MG63 (cell line): ENCODE data around the gene RFPL2. TPM values are rescaled to one million over a fixed set of nuclear protein-coding genes. Genes with fewer than 3 reads are reported as not detected.
"Not testable (repeated sequence)": the region's sequence is repeated elsewhere in the genome, so short reads cannot be mapped to it uniquely, and the experiment has no call there.

ENCODE experiments used
- DNase-seq: peaks from one replicate; pipeline ENCODE4 v3.0.0-alpha.2; 2020
- H3K27me3 ChIP-seq: fragments of 250-450 bp; sonication (Bioruptor Pico); 2 replicates; pipeline ENCODE4 v1.5.1; 2020; ENCODE audit warnings: mild to moderate bottlenecking, moderate library complexity
- H3K36me3 ChIP-seq: fragments of 250-450 bp; sonication (Bioruptor Pico); 2 replicates; pipeline ENCODE4 v1.5.1; 2020; ENCODE audit warnings: mild to moderate bottlenecking, moderate library complexity
- H3K4me3 ChIP-seq: fragments of 250-450 bp; sonication (Bioruptor Pico); 2 replicates; pipeline ENCODE4 v1.5.1; 2020; ENCODE audit warnings: mild to moderate bottlenecking, moderate library complexity
- H3K9me3 ChIP-seq: fragments of 250-450 bp; sonication (Bioruptor Pico); 2 replicates; pipeline ENCODE4 v1.5.1; 2020; ENCODE audit warnings: mild to moderate bottlenecking, moderate library complexity
- total RNA-seq: library from RNA; depleted of rRNA; stranded (reverse); fragments of >200 nt; shearing (Covaris generic); gene quantifications from 2 replicates; pipeline ENCODE4 v1.2.3, GENCODE V29; 2014; ENCODE audit warnings: low replicate concordance

Gene RFPL2
- total RNA-seq, 1 experiment from 2014 or later = not detected

DNA sequence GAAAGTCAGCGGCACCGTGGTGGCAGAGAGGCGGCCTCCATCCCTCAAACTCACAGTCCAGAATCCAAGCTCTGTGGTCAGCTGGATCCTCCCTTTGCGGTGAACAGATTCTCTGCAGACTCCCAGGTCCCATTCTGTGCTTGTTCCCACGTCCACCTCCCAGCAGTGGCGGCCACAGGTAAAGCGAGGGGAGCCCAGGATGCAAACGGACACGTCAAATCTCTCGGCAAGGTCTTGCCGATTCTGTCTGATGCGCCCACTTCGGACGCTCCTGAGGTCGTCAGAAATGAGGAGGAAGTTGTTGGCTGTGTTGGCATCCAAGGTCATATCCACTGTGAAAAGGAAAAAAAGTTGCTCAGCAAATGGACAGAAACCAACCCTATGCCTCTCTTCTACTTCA lies 13.9 kb downstream of the RFPL2 start:
- peaks cover 20% of the 10 kb centered on the region for H3K27me3 ChIP-seq
- H3K9me3 ChIP-seq, DNase-seq, H3K4me3 ChIP-seq, H3K36me3 ChIP-seq: not testable (repeated sequence)

DNA sequence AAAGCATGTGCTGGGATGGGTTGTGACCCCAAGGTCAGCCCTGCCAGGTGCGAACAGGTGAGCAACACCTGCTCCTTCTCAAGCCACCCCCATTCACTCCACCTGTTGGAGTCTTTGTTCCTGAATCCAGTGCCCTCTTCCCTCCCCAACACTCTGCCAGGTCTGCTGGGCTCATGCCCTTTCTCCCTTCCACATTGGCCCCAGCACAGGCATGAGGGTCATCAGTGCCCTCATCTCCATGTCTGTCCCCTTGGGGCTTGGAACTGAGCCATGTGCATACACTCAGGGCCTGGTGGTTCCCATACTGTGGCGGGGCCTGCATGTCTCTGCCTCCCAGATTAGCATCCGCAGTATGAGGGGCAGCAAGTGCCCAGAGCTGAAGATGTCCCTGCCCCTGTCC lies 19.1 kb downstream of the RFPL2 start:
- DNase-seq = no peak

DNA sequence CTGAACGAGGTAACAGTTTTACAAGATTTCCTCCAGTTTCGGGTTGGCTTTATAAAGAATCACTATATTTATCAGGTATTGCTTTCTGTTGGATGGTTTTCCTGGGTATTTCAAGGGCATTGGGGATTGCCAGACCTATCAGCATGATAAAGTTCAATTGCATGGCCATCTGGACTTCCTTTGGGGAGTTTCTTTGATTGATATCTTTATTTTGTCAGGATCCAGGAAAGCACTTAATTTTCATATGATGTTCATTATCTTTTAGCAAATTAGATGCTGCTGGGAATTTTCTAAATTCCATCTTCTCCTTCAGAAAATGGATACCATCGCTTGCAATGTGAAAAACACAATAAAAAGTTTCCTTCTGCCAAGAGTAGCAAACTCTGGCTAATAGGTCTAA lies 21.2 kb downstream of the RFPL2 start:
- H3K36me3 ChIP-seq = no peaks in the 10 kb centered on the region
- peaks cover 20% of the 10 kb centered on the region for H3K27me3 ChIP-seq
- no peaks in the 10 kb centered on the region for H3K9me3 ChIP-seq
- no peak overlapping the region for H3K4me3 ChIP-seq
- no peak for DNase-seq

More for the DNA sequence above, 19.1 kb downstream of the RFPL2 start:
- Histone ChIP-seq H3K4me3 (no peak overlapping the region), H3K36me3 (no peaks in the 10 kb centered on the region), H3K27me3 (peaks cover 20% of the 10 kb centered on the region), H3K9me3 (no peaks in the 10 kb centered on the region)

GRCh38 chr22:32181043-32181442 lies 23.8 kb downstream of the RFPL2 start:
- H3K9me3 ChIP-seq = no peaks in the 10 kb centered on the region
- H3K27me3 ChIP-seq = peaks cover 19% of the 10 kb centered on the region
- DNase-seq = no peak
- H3K4me3 ChIP-seq = no peak overlapping the region
- no peaks in the 10 kb centered on the region for H3K36me3 ChIP-seq

DNA sequence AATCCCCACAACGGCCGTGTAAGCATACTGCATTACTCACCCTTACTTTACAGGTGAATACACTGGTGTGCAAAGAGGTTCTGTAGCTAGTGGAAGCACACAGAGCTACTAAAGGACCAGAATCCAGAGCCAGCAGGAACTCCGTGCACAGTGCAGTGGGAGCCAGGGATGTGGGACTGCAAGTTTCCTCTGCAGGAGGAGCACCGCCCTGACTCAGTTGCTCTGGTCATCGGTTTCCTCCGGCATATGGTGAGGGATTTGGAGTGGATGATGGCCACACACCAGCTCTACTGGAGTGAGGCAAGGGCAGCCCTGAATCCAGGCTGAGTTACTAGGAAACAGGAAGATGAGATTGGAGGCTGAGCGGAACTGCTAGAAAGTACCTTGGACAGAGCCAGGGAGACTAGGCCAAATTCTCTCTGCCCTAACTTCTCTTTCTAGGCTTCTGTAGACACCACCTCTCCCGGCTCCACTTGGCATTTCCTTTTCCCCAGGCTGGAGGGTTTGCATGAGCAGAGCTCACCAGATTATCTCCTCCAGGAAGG lies 27.6 kb downstream of the RFPL2 start:
- Histone ChIP-seq H3K27me3 (peaks cover 19% of the 10 kb centered on the region), H3K9me3 (no peaks in the 10 kb centered on the region), H3K36me3 (no peaks in the 10 kb centered on the region), H3K4me3 (no peak overlapping the region)
- no peak for DNase-seq

DNA sequence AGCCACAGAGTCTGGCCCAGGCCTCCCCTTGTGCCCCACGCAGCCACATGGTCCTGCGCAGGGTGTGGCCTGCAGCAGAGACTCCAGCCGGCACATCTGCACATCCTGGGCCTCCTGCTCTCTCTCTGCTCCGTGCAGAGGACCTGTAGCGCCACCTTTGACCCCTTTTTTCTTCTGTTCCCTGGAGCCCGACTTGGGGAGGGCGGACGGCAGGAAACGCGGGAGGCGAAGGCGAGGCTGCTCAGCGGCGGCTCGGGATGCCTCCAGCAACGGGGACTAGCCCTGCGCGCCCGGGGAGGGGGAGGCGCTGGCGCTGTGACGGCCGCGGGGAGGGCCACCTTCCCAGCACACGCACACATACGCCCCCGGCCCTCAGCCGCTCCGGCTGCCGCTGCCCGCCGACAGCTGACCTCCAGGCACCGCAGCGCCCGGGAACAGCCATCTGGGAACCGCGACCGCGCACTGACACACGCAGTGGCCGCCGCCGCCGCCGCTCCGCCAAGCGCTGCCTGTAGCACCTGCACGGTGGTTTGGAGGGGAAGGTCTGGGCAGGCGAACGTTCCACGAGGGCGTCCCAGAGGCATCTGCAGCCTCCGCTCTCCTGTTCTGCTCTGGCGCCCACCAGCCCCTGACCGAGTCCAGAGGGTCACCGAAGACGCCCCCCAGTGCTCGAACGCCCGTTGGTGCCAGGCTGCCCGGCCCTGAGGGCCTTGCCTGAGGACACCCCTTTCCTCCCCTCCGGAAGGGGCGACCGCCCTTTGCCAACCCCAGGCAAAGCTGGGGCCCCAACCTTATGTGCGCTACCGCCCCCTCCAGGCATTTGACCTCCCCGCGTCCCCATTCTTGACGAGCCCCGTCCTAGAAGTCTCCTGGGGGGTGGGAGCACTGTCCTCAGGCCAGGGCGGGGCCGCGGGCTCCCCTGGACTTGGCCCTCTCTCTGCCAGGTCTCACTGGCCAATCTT lies 28.9 kb downstream of the RFPL2 start:
- H3K36me3 ChIP-seq = no peaks in the 10 kb centered on the region
- H3K27me3 ChIP-seq = peaks cover 19% of the 10 kb centered on the region
- no peak for DNase-seq
- H3K4me3 ChIP-seq = no peak overlapping the region
- no peaks in the 10 kb centered on the region for H3K9me3 ChIP-seq

GRCh38 chr22:32175115-32175514 lies 29.8 kb downstream of the RFPL2 start:
- Histone ChIP-seq H3K36me3 (no peaks in the 10 kb centered on the region), H3K4me3 (no peak overlapping the region), H3K27me3 (peaks cover 14% of the 10 kb centered on the region), H3K9me3 (no peaks in the 10 kb centered on the region)
- DNase-seq = no peak

DNA sequence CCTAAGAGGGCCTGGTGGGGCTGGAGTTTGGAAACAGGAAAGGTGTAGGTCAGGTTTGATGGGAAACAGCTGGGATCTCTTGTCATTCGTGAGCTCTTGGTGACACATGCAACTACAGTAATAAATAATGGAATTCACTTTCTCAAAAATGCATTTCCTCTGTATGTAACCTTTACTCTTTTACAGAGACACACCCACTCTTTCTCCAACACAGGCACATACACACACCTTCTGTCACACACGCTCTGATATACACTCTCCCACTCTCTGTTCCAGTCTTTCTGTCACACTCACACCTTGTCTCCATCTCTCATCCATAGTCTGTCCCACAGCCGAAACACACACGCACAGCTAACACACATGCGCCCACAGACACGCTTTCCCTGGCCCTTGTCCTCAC lies 39.2 kb downstream of the RFPL2 start:
- Histone ChIP-seq H3K27me3 (peaks cover 16% of the 10 kb centered on the region; the same call in 1 of the 2 replicates), H3K4me3 (no peak overlapping the region), H3K9me3 (no peaks in the 10 kb centered on the region), H3K36me3 (no peaks in the 10 kb centered on the region)
- no peak for DNase-seq

- peaks cover 16% of the 10 kb centered on the region; the same call in 1 of the 2 replicates for H3K27me3 ChIP-seq
- H3K36me3 ChIP-seq = no peaks in the 10 kb centered on the region
- no peaks in the 10 kb centered on the region for H3K9me3 ChIP-seq
- no peak overlapping the region for H3K4me3 ChIP-seq
- DNase-seq = no peak
Observed at GRCh38 chr22:32164075-32164860, 40.6 kb downstream of the RFPL2 start.

GRCh38 chr22:32160411-32160810 lies 44.5 kb downstream of the RFPL2 start:
- H3K27me3 ChIP-seq = peaks cover 20% of the 10 kb centered on the region
- not testable (repeated sequence) for H3K36me3 ChIP-seq, H3K4me3 ChIP-seq, H3K9me3 ChIP-seq, DNase-seq

DNA sequence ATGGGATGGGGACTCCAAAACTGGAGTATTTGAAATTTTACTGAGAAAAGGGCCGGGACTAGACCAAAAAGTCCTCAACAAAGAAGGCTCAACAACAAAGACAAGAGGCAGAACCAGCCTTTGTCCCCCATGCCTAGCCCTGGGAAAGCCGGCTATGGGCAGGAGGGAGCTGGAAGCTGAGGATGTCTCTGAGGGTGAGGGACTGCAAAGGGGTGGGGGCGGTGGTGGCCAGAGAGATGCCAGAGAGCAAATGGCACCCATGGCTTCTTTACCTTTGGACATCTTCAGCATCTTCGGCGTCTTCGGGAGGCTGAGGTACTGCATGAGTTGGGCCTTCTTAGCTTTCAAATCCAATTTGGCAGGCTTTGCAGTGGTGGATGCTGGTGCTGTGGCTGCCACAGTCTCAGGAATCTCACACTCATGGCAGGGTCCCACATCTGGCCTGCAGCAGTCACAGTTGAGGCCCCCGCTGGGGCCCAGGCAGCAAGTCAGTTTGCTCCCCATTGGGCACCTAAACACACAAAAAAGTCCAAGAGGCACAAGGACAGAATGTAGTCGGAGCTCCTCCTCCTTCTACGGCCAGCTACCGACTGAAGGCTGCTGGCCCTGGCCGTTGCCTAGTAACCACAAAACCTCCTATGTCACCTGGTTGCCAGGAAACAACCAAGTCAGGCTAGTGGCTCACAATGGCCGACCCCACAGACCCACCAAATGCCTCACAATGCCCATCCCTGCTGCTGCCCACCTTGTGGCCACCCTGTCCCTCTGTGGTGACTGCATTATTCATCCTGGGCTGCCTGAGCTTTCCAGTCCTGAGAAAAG lies 46.0 kb downstream of the RFPL2 start, which contains the start of gene C22orf42:
Gene C22orf42, minus strand, starts transcription at position 592 of the 822 bp plus-strand sequence. Its CDS starts 88 bp downstream, at position 504.
- H3K27me3 ChIP-seq = peaks cover 15% of the 10 kb centered on the region
- H3K9me3 ChIP-seq = no peaks in the 10 kb centered on the region
- no peak for DNase-seq
- H3K4me3 ChIP-seq = no peak within 1 kb of the TSS
- H3K36me3 ChIP-seq = no peaks in the 10 kb centered on the region

DNA sequence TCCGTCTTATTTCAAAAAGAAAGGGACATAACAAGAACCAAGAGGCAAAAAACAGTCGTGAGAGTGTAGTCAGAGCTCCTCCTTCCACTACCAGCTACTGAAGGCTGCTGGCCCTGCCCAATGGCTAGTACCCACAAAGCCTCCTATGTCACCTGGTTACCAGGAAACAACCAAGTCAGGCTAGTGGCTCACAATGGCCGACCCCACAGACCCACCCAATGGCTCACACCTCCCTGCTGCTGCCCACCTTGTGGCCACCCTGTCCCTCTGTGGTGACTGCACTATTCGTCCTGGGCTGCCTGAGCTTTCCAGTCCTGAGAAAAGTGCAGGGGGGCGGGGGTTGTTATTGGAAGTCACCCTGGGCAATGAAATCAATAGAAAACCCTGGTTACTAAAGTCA lies 47.2 kb downstream of the RFPL2 start:
- not testable (repeated sequence) for H3K27me3 ChIP-seq, DNase-seq, H3K9me3 ChIP-seq, H3K4me3 ChIP-seq, H3K36me3 ChIP-seq

GRCh38 chr22:32154727-32155126 lies 50.1 kb downstream of the RFPL2 start:
- not testable (repeated sequence) for H3K9me3 ChIP-seq, H3K36me3 ChIP-seq, H3K4me3 ChIP-seq, DNase-seq, H3K27me3 ChIP-seq

DNA sequence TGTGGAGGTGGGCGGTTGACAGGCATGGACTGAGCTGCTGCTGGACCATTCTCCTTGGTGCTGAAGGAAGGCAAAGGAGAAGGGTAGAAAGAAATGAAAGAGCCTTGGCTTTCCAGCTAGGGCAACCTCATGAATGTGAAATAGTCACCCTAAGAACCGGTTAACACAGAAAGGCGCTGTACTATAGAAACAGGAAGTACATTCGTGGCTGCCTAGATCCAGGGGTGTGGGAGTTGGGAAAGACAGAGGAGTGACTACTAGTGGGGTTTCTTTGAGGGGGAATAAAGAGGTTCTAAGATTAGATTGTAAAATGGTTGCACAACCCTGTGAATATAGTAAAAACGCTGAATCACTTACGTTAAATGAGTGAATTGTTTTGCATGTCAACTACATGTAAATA lies 53.2 kb downstream of the RFPL2 start:
- not testable (repeated sequence) for DNase-seq, H3K36me3 ChIP-seq, H3K4me3 ChIP-seq, H3K9me3 ChIP-seq, H3K27me3 ChIP-seq

- H3K27me3 ChIP-seq, H3K36me3 ChIP-seq, H3K4me3 ChIP-seq, DNase-seq, H3K9me3 ChIP-seq: not testable (repeated sequence)
Observed at GRCh38 chr22:32150647-32151046, 54.2 kb downstream of the RFPL2 start.

GRCh38 chr22:32148372-32148771 lies 56.5 kb downstream of the RFPL2 start:
- H3K36me3 ChIP-seq, H3K9me3 ChIP-seq, H3K27me3 ChIP-seq, DNase-seq, H3K4me3 ChIP-seq: not testable (repeated sequence)
